GM23338 (cell line): ENCODE data around the gene RTCA. TPM values are rescaled to one million over a fixed set of nuclear protein-coding genes. Genes with fewer than 3 reads are reported as not detected.

Source experiments
- ATAC-seq: fragments of 200-7000 bp; cut with Tn5 transposase; 3 replicates; pipeline ENCODE4 v1.9.1; 2020
- DNase-seq: peaks from one replicate; pipeline ENCODE4 v3.0.0-alpha.2; 2015; ENCODE audit warnings: low spot score
- H2AFZ ChIP-seq: fragments of 200-600 bp; sonication (generic); 2 replicates; pipeline ENCODE4 v1.8.0; 2016; ENCODE audit warnings: antibody characterized with exemption, mild to moderate bottlenecking, moderate library complexity
- H3F3A ChIP-seq: fragments of 200-600 bp; sonication (generic); replicated peaks from 2 replicates; pipeline ENCODE4 v1.8.0; 2017; ENCODE audit warnings: antibody characterized with exemption, mixed run types, low read depth
- H3K27ac ChIP-seq: fragments of 200-600 bp; sonication (generic); 2 replicates; pipeline ENCODE4 v1.6.1; 2016; ENCODE audit warnings: low read depth
- H3K27me3 ChIP-seq: fragments of 200-600 bp; sonication (generic); 2 replicates; pipeline ENCODE4 v1.8.0; 2016; ENCODE audit warnings: mild to moderate bottlenecking, mixed run types, moderate library complexity; ENCODE audit not compliant: insufficient read depth
- H3K36me3 ChIP-seq: fragments of 200-600 bp; sonication (generic); 2 replicates; pipeline ENCODE4 v1.8.0; 2016; ENCODE audit warnings: mild to moderate bottlenecking; ENCODE audit not compliant: insufficient read depth
- H3K4me1 ChIP-seq: fragments of 200-600 bp; sonication (generic); 2 replicates; pipeline ENCODE4 v1.8.0; 2016; ENCODE audit warnings: mild to moderate bottlenecking, moderate library complexity; ENCODE audit not compliant: insufficient read depth
- H3K4me2 ChIP-seq: fragments of 200-600 bp; sonication (generic); 2 replicates; pipeline ENCODE4 v1.7.1; 2017; ENCODE audit warnings: mixed run types
- H3K4me3 ChIP-seq: fragments of 200-600 bp; sonication (generic); 2 replicates; pipeline ENCODE4 v1.6.1; 2016; ENCODE audit warnings: mixed run types
- H3K79me2 ChIP-seq: fragments of 200-600 bp; sonication (generic); replicated peaks from 2 replicates; pipeline ENCODE4 v1.8.0; 2017; ENCODE audit warnings: mild to moderate bottlenecking; ENCODE audit not compliant: insufficient read depth
- H3K9me2 ChIP-seq: fragments of 200-600 bp; sonication (generic); 2 replicates; pipeline ENCODE4 v1.8.0; 2017; ENCODE audit not compliant: insufficient read depth
- H4K20me1 ChIP-seq: fragments of 200-600 bp; sonication (generic); replicated peaks from 2 replicates; pipeline ENCODE4 v1.8.0; 2017; ENCODE audit warnings: mild to moderate bottlenecking; ENCODE audit not compliant: insufficient read depth
- H3K27ac Mint-ChIP-seq: 2 replicates; pipeline ENCODE4 v1.8.0; 2020; ENCODE audit warnings: inconsistent platforms, mild to moderate bottlenecking, moderate library complexity, mixed read lengths
- H3K27me3 Mint-ChIP-seq: 3 replicates; pipeline ENCODE4 v1.8.0; 2022; ENCODE audit warnings: low read depth, mild to moderate bottlenecking, moderate library complexity, mixed read lengths, inconsistent platforms; ENCODE audit not compliant: insufficient read depth, poor library complexity
- H3K36me3 Mint-ChIP-seq: 3 replicates; pipeline ENCODE4 v1.8.0; 2021; ENCODE audit warnings: low read depth, mild to moderate bottlenecking, inconsistent platforms, moderate library complexity, mixed read lengths
- H3K4me1 Mint-ChIP-seq: 3 replicates; pipeline ENCODE4 v1.8.0; 2020; ENCODE audit warnings: mild to moderate bottlenecking, inconsistent platforms, mixed read lengths
- H3K4me3 Mint-ChIP-seq: 3 replicates; pipeline ENCODE4 v1.8.0; 2021; ENCODE audit warnings: moderate library complexity, mild to moderate bottlenecking, inconsistent platforms, mixed read lengths
- H3K9me3 Mint-ChIP-seq: 3 replicates; pipeline ENCODE4 v1.8.0; 2020; ENCODE audit warnings: moderate library complexity, mild to moderate bottlenecking, inconsistent platforms, mixed read lengths
- ZNF114 ChIP-seq: fragments of 250-450 bp; sonication (Bioruptor Pico); IDR thresholded peaks from 2 replicates; pipeline ENCODE4 v1.5.0; 2020; ENCODE audit warnings: mild to moderate bottlenecking, moderate library complexity
- ZNF462 ChIP-seq: fragments of 250-450 bp; sonication (Bioruptor Pico); IDR thresholded peaks from 2 replicates; pipeline ENCODE4 v1.5.0; 2020; ENCODE audit warnings: mild to moderate bottlenecking, moderate library complexity
- polyA plus RNA-seq: library from polyadenylated mRNA; unstranded; fragments of >200 nt; fragmentation: Nextera tagmentation; extraction: Ambion mirVana; gene quantifications from 2 replicates; pipeline ENCODE4 v1.2.1, GENCODE V29; 2016
- total RNA-seq: library from RNA; depleted of rRNA; stranded (reverse); fragments of >200 nt; shearing (Covaris generic); gene quantifications from 2 replicates; pipeline ENCODE4 v1.2.3, GENCODE V29; 2014
- TF ChIP-seq, protein P1 (sequence below): IDR thresholded peaks from 2 replicates; pipeline ENCODE4 v1.6.1; 2016; ENCODE audit warnings: antibody characterized with exemption
- TF ChIP-seq, protein P2 (sequence below): IDR thresholded peaks from one replicate; pipeline ENCODE4 v1.6.1; 2018; ENCODE audit warnings: antibody characterized with exemption; ENCODE audit not compliant: unreplicated experiment

RTCA gene
- total and polyA plus RNA-seq, 2 experiments from 2014 or later: 36.6 TPM

DNA sequence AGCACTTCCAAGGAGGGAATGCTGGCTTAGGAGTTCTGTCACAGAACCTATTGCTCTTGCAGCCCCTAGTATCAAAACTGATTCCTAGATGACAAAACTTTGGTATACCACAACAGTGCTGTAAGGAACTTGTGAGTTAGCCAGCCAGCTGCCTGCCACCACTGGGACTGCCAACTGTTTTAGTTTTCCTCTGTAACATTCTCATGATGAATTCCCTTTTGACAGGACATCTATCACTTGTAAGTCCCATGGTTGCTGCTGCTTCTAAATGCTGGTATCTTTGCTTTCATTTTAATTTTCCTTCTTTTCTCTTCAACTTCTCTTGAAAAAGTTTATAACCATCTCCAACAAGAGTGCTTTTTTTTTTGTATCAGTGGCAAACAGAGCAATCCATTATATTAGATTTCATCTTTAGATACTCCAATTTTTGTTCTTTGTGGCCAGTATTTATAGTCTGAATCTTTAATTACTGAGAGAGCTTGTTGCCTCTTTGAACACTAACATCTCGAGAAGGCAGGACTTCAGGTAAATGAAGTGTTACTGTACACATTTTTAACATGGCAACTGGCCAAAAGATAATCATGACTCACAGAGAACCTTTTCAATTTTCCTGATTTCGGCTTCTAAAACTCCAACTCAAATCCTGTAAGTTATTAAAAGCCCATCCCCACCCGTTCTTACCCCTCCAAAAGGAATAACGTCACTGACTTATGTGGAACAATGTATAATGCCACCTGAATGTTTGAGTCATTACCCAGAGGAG, 36.2 kb upstream of the RTCA start (continued):
- TF ChIP-seq ZNF462 (CRISPR knock-in tag): no peak
- TF ChIP-seq, protein P1, sequence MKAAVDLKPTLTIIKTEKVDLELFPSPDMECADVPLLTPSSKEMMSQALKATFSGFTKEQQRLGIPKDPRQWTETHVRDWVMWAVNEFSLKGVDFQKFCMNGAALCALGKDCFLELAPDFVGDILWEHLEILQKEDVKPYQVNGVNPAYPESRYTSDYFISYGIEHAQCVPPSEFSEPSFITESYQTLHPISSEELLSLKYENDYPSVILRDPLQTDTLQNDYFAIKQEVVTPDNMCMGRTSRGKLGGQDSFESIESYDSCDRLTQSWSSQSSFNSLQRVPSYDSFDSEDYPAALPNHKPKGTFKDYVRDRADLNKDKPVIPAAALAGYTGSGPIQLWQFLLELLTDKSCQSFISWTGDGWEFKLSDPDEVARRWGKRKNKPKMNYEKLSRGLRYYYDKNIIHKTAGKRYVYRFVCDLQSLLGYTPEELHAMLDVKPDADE: no peak
- no peak for TF ChIP-seq ZNF114 (CRISPR knock-in tag)

DNA sequence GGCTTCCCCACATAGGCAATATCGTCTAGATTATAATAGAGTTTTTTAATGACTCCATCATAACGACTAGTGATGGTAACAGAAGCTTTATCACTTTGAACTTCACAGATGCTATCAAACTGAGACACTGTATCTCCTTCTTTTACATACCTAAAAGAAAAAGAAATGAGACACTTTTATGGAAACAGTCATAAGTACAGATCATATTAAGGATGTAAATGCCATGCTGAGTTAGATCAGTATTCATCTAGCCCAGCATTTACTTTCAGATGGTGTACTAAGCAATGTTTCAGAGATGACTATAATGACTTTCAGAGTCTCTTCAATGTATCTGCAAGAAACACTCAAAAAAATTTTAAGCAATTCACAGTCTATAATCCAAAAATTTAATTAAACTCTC, 35.3 kb upstream of the RTCA start:
- H3F3A ChIP-seq: no peaks in the 10 kb centered on the region
- H3K27me3 Mint-ChIP-seq: no peaks in the 10 kb centered on the region
- H3K36me3 ChIP-seq: peaks cover 17% of the 10 kb centered on the region
- TF ChIP-seq, protein P2, sequence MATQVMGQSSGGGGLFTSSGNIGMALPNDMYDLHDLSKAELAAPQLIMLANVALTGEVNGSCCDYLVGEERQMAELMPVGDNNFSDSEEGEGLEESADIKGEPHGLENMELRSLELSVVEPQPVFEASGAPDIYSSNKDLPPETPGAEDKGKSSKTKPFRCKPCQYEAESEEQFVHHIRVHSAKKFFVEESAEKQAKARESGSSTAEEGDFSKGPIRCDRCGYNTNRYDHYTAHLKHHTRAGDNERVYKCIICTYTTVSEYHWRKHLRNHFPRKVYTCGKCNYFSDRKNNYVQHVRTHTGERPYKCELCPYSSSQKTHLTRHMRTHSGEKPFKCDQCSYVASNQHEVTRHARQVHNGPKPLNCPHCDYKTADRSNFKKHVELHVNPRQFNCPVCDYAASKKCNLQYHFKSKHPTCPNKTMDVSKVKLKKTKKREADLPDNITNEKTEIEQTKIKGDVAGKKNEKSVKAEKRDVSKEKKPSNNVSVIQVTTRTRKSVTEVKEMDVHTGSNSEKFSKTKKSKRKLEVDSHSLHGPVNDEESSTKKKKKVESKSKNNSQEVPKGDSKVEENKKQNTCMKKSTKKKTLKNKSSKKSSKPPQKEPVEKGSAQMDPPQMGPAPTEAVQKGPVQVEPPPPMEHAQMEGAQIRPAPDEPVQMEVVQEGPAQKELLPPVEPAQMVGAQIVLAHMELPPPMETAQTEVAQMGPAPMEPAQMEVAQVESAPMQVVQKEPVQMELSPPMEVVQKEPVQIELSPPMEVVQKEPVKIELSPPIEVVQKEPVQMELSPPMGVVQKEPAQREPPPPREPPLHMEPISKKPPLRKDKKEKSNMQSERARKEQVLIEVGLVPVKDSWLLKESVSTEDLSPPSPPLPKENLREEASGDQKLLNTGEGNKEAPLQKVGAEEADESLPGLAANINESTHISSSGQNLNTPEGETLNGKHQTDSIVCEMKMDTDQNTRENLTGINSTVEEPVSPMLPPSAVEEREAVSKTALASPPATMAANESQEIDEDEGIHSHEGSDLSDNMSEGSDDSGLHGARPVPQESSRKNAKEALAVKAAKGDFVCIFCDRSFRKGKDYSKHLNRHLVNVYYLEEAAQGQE: no peak

More for the DNA sequence above, 35.3 kb upstream of the RTCA start:
- H3K27me3 ChIP-seq: no peaks in the 10 kb centered on the region
- H2AFZ ChIP-seq: no peak overlapping the region
- no peaks in the 10 kb centered on the region for H4K20me1 ChIP-seq
- DNase-seq (no peak), ATAC-seq (no peak)
- Mint-ChIP-seq H3K4me3 (no peak overlapping the region), H3K9me3 (no peaks in the 10 kb centered on the region), H3K36me3 (peaks cover 51% of the 10 kb centered on the region), H3K27ac (no peak overlapping the region), H3K4me1 (peaks cover 7% of the 10 kb centered on the region; the same call in 2 of the 3 replicates)
- no peaks in the 10 kb centered on the region for H3K79me2 ChIP-seq
- no peak overlapping the region for H3K4me3 ChIP-seq
- H3K27ac ChIP-seq: no peak overlapping the region
- H3K9me2 ChIP-seq: no peaks in the 10 kb centered on the region
- no peaks in the 10 kb centered on the region for H3K4me1 ChIP-seq
- no peak overlapping the region for H3K4me2 ChIP-seq
